HG02852 (cell line): ENCODE measurements around the gene SORCS2.
"Not testable (repeated sequence)": the region's sequence is repeated elsewhere in the genome, so short reads cannot be mapped to it uniquely, and the experiment has no call there.

Source experiments
- ATAC-seq: cut with Tn5 transposase; IDR thresholded peaks from one replicate; pipeline ENCODE4 v1.9.1; 2021; ENCODE audit warnings: mild to moderate bottlenecking, moderate library complexity; ENCODE audit not compliant: unreplicated experiment

The SORCS2 gene

GRCh38 chr4:7159923-7160322 is 32.4 kb upstream of the SORCS2 start:
- no peak for ATAC-seq

GRCh38 chr4:7160439-7160838 is 31.9 kb upstream of the SORCS2 start:
- ATAC-seq = no peak

- ATAC-seq = no peak
Measured at GRCh38 chr4:7160951-7161440, 31.3 kb upstream of the SORCS2 start.

GRCh38 chr4:7161721-7162214 is 30.6 kb upstream of the SORCS2 start:
- no peak for ATAC-seq

GRCh38 chr4:7165056-7165873 is 27.1 kb upstream of the SORCS2 start:
- ATAC-seq = not testable (repeated sequence)

- no peak for ATAC-seq
Measured at GRCh38 chr4:7165874-7166201, 26.5 kb upstream of the SORCS2 start.

GRCh38 chr4:7166237-7166636 is 26.1 kb upstream of the SORCS2 start:
- ATAC-seq = no peak

GRCh38 chr4:7166981-7167700 is 25.2 kb upstream of the SORCS2 start:
- no peak for ATAC-seq

- ATAC-seq = no peak
Measured at GRCh38 chr4:7167706-7168105, 24.6 kb upstream of the SORCS2 start.

- ATAC-seq = no peak
Measured at GRCh38 chr4:7168106-7168505, 24.2 kb upstream of the SORCS2 start.

GRCh38 chr4:7169134-7169533 is 23.2 kb upstream of the SORCS2 start:
- no peak for ATAC-seq

GRCh38 chr4:7170012-7170411 is 22.3 kb upstream of the SORCS2 start:
- ATAC-seq = no peak

GRCh38 chr4:7171191-7171900 is 21.0 kb upstream of the SORCS2 start:
- ATAC-seq = no peak

GRCh38 chr4:7172508-7172907 is 19.8 kb upstream of the SORCS2 start:
- ATAC-seq = no peak

- no peak for ATAC-seq
Measured at GRCh38 chr4:7172946-7173345, 19.4 kb upstream of the SORCS2 start.

GRCh38 chr4:7173841-7174449 is 18.4 kb upstream of the SORCS2 start:
- no peak for ATAC-seq

GRCh38 chr4:7179158-7179557 is 13.2 kb upstream of the SORCS2 start:
- ATAC-seq = no peak

- ATAC-seq = no peak
Measured at GRCh38 chr4:7180938-7181337, 11.4 kb upstream of the SORCS2 start.

GRCh38 chr4:7182616-7183015 is 9.7 kb upstream of the SORCS2 start:
- ATAC-seq = no peak

- no peak for ATAC-seq
Measured at GRCh38 chr4:7183161-7183560, 9.2 kb upstream of the SORCS2 start.
